Activated T-cell treated with anti-CD3 and anti-CD28 coated beads for 4 hours (primary cell): ENCODE results near the gene OPRL1.

ENCODE experiments used
- DNase-seq: peaks from one replicate; pipeline ENCODE4 v3.0.0-alpha.2; 2020

OPRL1 gene

DNA sequence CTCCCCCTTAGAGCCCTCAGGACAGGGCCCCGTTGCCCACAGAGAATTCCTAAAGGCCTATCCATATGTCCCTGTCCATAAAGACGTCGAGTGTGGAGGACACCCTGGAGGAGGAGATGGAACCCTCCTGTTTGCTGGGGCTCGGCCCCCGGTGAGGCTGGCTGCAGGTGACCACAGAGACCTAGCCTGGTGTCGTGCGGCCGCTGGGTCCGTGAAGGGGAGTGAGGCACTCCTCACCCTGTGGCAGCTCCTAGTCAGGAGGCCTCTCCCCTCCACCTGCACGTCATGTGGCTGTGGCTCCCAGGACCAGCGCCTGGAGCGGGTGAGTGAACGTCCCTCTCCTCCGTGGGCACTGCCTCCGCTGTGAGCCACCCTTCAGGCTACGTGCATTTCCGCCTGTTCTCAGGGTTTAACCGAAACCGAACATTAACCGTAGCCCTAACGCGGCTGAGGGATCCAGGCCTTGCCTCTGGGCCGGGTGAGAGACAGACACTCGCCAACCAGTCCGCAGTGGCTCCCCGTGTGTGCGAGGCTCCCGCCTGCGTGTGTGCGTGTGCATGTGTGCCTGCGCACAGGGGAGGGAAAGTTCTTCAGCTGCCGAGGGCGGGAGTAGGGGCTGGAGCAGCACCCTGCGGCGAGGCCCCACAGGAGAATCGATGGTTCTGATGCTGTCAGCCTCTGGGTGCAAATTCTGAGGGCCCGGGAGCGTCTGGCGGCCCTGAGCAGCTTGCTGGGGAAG is 22.8 kb upstream of the OPRL1 start:
- no peak for DNase-seq

DNA sequence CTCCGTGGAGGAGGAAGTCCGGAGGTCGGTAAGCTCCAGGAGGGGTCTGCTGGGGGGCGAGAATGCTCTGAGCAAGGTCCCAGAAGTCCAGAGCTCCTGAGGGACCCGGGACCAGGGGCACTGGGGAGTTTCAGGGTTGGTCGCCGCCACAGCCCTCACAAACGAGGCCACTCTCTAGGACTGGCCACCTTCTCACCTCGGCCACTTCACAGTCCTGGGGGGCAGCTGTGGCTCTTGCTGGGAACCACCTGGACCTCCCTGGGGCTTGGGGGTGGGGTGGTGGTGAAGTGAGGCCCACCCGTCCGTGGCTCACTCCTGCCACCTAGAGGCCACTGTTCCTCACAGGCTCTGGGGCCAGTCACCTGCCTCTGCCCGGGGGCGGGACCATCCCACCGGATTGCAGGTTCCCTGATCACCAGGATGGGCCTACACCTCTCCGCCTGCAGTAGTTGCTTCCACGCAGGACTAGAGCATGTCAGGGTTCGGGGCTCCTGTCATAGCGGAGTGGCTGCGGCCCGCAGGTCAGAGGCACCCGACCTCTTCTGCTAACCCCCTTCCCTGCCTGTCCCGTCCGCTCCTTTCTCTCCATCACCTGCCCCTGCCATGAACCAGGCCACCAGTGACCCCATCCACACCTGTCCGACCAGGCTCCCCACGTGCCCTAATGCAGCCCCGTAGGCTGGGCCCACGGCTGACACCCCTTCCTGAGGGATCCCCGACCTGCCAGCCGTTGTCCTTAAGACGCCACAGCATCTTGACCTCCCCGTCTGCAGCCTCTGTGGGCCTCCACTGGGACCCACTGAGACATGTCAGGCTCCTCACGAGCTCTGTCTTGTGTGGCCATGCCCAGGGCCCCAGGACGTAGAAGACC is 22.0 kb upstream of the OPRL1 start:
- DNase-seq: peak; percentile 82

DNA sequence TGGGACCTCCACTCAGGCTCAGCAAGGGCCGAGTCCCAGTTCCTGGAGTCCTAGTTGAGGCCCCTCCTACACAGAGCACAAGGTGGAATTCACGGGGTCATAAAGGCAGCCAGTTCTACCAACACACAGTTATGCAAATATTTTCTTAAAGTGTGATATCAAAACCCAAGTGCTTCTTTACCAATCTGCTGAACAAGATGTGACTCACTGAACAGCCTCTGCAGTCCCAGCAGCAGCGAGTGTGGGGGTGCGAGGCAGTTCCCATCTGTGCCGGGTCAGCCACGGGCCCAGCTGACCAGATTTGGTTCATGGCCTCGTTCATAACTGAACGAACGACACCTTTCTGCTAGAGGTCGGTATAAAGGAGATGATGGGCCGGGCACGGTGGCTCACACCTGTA is 21.3 kb upstream of the OPRL1 start:
- no peak for DNase-seq

DNA sequence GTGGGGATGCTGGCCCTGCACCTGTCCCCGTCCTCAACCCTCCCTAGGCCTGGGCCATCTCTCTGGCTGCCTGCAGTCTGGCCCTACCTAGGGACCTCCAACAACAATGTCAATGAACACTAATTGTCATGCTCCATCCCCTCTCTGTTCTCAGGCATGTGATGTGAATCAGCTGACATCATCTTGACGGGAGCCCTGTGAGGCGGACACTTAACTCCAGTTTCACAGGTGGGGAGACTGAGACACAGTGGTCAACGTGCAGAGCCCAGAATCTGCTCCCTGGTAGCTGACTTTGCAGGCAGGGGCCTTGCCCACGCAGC is 17.6 kb upstream of the OPRL1 start:
- DNase-seq: no peak

DNA sequence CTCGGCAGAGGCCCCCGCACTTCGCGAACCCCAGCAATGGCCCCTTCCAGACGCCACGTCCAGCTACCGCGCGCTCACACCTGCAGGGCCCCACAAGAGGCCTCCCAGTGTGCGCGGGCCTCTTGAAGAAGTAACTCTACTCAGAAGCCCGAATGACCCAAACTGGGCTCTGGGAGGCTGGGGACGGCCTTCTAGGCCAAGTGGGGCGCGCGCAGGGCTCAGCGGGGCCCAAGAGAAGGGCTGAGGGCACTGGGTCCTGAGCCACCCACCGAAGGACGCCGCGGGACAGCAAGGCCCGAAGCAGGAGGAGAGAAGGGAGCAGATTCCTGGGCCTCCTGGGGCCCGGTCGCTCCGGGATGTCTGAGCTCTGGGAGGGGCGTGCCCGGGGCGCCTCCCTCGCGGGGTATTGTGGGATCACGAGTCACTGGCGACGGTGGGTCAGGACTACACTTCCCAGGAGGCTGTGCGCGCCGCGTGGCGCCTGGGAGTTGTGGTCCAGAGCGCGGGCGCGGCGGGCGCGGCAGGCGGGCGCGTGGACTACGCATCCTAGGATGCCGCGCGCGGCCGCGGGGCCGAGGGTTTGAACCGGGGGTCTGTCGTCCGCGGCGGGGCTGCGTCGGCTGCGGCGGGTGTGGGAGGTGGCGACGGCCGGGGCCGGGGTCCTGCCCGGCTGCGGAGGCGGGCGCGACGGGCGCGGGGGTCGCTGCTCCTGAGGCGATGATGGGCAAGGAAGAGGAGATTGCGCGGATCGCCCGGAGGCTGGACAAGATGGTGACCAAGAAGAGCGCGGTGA is 17.1 kb upstream of the OPRL1 start, which contains the start of gene TCEA2:
TSS of gene TCEA2 (plus strand) at position 603 of the 793 bp plus-strand sequence. CDS start at position 718, 115 bp downstream.
- DNase-seq: peak; percentile 90

DNA sequence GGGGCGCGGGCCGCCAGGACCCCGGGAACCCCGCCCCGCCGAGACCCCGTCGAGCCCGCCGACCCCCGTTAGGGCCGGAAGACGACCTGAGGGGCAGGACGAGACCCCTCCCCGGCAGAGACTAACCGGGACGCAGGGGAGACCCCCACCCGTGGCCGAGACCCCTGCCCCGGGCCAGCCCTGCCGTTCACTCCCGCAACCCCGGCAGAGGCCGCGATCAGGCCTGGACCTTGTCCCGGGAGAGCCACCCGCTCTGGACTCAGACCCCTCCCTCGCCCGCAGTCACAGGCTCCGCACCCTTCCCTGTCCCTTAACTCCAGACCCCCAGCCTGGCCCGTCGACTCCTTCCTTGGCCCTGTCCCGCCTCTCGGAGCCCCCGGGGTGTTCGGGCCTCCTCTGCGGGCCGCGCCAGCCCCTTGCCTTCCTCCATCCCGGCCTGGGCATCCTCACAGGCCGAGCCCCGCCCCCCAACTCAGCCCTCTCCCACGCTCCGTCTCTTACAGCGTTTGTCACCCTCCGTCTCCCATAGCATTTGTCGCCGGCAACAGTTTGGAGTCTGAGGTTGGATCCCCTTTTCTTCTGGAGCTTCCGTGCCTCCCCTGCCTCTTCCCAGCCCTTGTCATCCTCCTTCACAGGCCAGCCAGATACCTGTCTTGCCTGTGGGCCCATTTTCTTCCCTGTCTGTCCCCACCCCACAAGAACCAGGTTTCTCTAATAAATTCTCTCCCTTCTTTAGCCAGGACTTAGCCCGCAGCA is 16.3 kb upstream of the OPRL1 start:
- no peak for DNase-seq

DNA sequence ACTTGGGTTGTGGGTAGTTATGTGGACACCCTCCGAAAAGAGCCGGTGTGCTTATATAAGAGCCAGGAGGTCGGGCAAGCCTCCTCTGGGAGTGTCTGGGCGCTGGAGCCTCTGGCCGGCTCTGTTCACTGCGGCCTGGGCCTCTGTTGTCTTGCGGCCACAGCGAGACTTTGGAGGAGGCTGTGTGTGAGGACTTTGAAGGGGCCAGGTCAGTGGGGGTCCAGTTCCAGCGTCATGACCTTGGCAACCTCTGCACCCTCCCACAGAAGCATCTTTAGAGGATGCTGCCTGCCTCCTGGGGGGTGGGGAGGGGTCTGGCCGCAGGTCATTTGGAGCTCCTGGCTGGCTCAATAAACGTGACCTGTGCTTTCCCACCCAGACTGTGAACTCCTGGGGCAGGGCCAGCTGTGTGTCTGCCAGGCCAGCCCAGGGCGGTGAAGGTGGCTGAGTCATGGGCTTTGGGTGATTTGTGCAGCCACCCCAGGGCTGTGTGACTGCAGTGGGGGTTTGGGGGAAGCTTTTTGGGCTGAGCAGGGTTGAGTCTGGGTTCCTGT is 15.7 kb upstream of the OPRL1 start:
- no peak for DNase-seq

DNA sequence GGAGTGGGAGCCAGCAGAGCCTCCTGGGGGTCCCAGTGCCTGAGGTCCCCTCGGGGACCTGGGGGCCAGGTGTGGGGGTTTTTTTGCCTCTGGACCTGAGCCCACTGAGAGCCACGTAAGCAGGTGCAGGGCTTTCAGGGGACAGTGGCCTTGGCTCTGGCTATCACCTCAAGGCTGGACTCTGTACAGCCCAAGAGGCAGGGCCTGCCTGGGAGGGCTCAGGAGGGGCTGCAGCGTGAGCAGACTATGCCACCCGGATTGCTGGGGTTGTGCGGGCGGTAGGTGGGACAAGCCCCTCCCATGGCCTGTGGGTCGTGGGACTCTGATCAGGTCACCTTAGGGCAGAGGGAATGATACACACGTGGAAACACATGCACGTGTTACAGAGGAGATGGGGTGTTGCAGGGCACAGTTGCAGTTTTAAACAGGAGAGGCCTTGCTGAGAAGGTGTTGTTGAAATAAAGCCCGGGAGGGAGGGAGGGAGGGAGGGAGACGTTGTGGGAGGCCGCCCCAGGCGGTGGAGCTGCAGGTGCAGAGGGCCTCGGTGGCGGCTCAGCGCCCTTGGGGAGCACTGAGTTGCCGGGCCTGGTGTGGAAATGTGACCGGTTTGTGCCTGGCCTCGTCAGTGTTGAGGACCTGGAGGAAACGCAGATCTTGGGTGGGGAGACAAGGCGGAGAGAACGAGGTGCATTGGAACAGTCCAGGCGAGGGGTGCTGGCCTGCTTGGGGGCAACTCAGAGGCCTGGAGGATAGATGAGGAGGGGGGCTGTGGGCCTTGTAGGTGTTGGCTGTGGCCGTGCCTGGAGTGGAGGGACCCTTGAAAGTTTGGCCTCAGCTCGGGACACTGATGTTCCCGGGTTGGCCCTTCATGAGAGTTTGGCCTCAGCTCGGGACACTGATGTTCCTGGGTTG is 14.6 kb upstream of the OPRL1 start:
- no peak for DNase-seq

DNA sequence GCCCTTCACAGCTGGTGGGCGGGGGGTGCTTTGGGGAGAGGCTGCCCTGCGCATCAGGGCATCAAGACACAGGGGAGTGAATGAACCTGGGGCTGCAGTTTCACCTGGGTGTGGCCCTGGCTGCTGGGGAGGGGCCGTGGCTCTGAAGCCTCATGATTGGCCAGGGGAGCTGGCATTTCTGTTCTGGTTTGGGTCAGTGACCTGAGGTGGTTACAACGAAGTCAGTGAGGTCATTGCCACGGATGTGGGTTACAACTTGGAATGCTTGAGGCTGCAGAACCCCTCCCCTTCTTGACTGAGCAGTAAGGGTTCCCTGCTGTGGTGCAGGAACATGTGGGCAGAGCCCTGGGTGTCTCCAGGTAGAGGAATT is 13.9 kb upstream of the OPRL1 start:
- no peak for DNase-seq

DNA sequence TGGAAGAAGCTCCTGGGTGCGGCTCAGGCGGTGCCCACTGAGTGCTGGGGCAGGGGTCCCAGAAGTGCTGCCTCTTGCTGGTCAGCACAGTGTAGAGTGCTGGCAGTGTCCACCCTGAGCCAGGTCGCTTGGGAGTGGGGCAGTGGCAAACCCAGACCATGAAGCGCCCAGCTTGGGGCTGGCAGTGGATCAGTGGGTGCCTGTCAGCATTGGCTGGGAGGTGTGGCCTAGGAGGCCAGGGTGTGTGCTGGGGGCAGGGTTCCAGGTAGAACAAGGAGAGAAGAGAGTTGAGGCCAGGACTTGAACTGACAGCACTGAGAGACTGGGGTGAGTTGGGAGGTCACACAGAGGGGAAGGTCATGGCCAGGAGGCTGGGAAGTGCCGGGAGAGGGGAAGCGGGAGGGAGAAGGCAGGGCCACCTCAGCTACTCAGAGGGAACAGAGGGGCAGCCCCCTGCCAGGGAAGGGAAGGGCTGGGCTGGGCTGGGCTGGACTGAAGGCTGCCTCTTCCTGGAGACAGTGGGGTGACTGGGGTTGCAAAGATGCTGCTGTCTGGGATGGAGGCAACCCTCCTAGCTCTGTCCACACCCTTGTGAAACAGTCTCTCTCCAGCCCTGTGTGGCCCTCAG is 12.8 kb upstream of the OPRL1 start:
- DNase-seq: no peak

DNA sequence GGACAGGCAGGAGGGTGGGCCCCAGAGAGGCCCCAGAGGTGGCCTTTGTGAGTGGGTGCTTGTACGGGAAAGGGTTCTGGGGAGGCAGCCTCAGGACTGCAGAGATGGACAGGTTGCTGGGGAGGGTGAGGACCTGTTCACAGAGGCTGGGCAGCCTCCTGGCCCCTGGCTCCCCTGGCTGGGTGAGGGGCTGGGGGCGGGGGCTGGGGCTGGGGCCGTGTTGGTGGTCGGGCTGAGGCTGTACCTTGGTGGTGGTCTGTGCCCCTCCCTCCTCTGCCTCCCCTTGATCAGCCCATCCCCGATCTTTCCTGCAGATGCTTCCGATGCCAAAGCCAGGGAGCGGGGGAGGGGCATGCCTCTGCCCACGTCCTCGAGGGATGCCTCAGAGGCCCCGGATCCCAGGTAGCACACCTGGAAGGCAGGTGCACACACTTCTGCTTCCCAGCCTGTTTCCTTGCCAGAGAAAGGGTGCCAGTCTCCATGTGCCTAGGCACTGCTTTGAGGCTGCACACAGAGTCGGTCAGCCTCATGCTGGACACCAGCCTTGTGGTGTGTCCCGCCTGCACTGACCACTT is 12.1 kb upstream of the OPRL1 start:
- no peak for DNase-seq

DNA sequence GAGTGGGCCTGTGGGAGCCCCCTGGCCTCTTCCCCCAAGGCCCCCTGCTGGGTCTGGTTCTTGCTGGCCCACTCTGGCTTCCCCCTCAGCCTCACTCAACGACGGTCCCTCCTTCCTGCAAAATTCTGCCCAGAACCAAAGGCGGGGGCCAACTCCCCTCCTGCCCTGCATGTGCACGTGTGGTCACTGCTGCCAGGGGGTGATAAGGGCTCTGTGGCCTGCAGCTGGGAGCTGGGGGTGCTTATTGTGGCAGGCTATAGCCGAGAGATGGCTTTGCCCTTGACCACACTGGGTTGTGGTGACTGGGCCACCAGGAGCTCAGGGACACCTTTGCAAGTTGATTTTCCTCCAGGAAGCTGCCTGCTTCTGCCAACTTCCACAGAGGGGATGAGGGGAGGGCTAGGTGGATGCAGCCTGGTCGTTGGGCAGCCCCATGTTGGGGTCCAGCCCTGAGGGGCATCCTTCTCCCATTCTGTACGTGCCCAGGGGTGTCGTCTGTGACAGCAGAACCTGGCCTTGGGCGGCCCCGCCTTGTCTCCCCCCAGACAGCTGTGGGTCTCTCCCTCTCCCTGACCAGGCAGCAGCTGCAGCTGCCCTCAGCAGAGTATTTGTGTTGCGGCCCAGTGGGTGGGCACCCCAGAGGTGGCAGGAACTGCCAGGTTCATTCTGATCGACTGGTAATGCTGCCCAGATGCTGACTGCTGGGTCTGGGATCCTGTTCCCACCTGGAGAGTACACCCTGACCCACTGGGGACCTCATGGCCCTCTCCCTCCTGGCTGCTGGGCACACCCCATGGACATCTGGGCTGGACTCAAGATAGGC is 11.3 kb upstream of the OPRL1 start:
- no peak for DNase-seq

DNA sequence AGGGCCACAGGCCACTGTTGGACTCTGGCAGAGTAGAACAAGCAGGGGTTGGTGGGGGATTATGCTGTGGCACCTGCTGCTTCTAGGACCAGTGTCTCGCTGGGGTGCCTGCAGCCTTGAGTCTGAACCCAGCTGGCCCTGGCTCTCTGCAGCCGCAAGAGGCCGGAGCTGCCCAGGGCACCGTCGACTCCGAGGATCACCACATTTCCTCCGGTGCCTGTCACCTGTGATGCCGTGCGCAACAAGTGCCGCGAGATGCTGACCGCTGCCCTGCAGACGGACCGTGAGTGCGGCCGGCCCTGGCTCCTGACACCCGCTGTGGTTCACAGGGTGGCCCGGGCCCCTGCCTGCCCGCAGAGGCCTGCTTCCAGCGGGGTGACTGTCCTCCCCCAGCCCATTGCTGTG is 10.7 kb upstream of the OPRL1 start:
- DNase-seq: no peak

DNA sequence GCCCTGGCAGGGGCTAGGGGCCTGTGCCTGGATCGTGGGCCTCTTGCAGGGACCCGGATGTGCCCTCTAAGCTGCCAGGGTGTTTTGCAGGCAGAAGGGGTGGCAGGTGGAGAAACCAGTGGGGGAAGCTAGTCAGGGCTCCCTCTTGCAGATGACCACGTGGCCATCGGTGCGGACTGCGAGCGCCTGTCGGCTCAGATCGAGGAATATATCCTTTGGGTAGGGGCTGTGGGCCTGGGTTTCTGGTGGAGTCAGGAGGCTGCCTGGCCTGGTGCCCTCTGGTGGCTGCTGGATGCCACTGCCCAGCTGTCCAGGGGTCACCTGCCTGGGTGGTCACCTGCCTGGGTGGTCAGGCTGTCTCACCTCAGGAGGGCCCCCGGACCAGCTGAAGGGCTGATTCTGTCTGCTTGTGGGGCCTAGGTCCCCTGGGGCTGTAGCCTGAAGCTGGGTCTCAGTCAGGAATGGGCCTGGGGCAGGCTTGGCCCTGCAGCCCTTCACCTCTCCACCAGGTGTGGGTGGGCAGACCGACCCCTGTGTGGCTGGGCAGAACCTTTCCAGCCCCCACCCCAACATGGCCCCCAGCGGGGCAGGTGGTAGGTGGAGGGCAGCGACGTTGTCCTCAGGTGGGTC is 10.2 kb upstream of the OPRL1 start:
- DNase-seq: no peak

DNA sequence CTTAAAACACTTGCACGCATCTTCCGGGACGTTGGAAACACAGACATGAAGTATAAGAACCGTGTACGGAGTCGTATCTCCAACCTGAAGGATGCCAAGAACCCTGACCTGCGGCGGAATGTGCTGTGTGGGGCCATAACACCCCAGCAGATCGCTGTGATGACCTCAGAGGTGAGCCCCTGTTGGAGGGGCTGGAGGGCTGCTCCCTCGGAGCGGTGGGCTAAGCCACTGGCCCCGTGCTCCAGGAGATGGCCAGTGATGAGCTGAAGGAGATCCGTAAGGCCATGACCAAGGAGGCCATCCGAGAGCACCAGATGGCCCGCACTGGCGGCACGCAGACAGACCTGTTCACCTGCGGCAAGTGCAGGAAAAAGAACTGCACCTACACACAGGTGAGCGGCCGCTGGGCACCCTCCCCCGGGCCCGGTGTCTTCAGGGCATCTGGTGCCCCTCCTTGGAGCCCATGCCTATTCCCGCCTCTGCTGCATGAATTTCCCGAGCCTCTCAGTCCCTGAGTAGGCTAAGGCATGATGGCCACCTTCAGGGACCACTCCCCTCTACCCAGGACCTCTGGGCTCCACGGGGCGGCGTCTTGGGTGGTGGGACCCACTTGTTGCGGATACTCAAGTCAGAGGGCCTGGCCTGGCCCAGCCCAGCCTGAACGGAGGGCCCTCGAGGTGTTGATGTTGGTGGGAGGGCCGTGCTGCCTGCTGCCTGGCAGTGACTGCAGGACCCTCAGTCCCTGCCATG is 9.5 kb upstream of the OPRL1 start:
- DNase-seq: no peak

DNA sequence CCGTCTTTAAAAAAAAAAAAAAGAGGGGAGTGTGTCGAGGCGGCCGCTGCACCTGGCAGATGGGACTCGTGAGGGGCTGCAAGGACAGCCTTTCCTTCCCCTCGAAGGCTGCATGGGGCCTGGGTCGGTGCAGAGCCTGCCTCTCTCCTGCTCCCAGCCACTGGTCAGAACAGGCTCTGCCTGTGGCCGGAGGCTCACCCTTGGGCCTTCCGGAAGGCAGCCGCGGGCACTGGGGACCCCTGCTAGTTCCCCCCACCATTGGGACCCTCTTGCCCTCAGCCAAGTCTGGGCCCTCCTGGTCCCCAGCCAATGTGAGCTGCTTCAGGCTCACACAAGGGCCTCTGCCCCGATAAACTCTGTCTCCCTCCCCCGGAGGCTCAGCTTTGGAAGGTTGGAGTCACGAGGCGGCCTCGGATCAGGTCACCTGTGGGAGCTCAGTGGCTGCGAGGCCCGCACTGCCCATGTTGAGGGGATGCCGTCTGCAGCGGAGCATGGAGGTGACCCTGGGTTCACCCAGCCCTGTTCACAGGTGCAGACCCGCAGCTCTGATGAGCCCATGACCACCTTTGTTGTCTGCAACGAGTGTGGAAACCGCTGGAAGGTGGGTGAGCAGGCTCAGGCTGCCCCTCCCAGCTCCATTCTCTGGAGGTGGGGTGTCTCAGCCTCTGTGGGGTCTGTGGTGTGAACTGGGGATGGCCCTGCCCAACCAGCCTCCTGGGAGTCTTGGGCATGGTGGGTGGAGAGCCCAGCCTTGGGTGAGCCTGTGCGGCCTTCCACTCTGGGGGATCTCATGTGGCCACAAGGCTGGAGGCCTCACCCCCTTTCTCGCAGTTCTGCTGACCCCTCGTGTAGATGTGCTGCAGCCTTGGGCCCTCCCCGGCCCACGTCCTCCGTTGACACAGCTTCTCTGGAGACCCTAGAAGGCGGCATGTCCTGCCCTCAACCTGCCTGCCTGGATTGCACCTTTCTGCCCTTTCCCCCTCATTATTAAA is 8.2 kb upstream of the OPRL1 start:
- DNase-seq: no peak

DNA sequence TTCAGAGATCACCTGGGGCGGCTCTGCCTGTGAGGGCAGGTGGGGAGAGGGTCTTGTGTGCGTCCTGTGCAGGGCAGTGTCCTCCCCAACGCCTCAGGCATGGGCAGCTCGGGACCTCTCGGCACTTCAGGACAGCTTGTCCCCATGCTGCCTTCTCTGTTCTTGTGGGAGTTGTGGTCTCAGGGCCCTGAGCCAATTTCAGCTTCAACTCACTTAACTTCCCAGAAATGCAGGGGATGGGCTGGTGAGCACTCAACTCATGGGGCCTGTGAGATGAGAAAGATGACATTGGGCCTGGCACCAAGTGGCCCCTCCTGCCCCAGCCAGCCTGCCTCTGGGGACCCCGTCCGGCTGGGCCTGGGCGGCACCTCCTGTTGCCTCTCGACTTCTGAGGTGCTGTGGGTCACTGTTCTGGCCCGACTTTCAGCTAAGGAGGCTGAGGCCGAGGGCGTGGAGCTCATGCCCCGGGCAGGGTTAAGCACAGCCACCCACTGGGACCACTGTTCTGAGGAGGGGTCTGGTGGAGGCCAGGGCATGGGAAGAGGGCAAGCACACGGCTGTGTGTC is 7.3 kb upstream of the OPRL1 start:
- no peak for DNase-seq
